ENCODE results near the gene CCDC18.
"Not testable (repeated sequence)": the region's sequence is repeated elsewhere in the genome, so short reads cannot be mapped to it uniquely, and the experiment has no call there.

CCDC18 gene

GRCh38 chr1:93178418-93178817 lies 2.1 kb upstream of the CCDC18 start:
- DNase-seq, result no peak

GRCh38 chr1:93179886-93180722 lies 420 bp upstream of the CCDC18 start, which contains the start of gene TMED5:
TSS of gene TMED5 (minus strand) at chr1:93180413. CDS start at chr1:93180242, 171 bp downstream.
- DNase-seq, result peak; percentile 97

DNA sequence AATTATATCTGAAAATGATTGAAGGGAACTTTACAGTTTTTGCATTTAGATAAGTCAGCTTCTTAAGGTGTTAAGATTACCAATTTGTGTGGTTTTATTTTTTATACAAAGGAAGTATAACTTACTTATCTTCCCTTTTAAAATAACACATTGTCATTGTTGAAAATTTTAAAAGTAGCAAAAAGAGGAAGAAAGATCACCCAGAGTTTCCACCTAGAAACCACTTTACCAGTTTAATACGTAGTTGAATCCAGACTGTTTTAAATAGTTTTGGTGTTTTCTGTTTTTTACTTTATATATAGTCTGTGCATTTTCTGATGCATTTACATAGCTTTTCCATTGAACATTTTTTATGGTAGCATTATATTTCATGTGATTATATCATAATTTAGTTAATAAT lies 6.1 kb downstream of the CCDC18 start:
- no peak for DNase-seq

DNA sequence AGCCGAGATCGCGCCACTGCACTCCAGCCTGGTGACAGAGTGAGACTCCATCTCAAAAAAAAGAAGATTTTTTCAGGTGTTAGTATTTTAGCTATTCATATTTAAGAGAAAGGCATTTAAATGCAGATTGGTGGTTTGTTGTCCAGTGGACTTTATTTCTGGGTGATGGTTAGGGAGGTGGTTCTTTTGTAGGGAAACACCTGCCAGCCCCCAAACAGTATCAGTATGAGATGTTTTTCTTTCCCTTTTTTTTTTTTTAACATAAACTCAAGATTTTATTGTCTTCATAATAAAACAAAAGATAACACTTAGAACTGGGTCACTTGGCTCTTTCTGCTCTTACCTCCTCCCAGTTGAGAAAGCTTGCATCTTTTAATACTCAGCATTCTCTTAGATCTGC lies 9.9 kb downstream of the CCDC18 start:
- DNase-seq, result no peak

DNA sequence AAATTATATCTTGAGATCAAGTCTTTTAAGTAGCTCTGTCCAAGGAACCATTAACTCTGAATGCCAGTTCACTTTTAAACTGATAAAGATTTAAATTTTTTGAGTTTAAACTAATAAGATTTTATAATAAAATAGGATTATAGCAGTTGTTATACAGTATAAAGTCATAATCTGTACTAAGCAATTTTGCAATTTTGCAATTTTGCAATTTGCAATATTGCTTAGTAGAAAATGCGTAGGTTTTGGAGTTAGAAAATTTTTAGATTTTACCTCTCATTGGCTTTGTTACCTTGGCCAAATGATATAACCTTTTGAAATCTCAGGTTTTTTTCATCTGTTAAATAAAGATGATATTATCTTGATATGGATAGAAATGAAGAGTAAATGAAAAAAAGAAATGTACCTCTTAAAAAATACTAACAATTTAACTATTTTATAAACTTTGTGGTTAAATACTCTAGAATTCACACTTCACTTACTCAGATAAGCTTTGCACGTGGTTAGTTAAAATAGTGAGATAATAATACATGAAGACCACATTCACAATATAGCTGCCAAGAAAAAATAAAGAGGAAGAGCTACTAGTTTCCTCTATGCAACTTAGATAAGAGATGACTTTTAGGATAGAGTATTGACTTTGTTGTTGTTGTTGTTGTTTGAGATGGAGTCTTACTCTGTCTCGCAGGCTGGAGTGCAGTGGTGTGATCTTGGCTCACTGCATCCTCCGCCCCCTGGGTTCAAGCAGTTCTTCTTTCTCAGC lies 13.9 kb downstream of the CCDC18 start:
- no peak for DNase-seq

GRCh38 chr1:93196591-93196990 lies 16.1 kb downstream of the CCDC18 start:
- no peak for DNase-seq

DNA sequence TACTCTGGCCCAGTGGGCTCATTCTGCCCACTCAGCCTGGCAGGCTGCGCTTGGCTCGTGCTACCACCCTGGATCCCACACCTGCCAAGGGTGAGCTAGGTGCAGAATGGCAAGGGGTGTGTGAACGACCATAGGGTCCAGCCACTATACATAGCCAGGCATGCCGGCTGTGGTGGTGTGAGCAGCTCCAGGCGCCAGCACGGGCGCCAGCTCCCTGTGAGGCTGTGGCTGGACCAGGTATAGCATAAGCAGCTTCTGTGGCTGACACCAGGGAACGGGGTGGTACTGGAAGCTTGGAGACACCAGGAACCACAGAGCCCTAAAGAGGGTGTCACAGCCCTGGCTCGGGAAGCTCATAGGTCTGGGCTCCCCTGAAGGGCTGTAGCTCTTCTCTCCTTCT lies 18.6 kb downstream of the CCDC18 start:
- no peak for DNase-seq

- DNase-seq, result no peak
Observed at GRCh38 chr1:93200086-93200620, 19.6 kb downstream of the CCDC18 start.

GRCh38 chr1:93200714-93201113 lies 20.2 kb downstream of the CCDC18 start:
- no peak for DNase-seq

DNA sequence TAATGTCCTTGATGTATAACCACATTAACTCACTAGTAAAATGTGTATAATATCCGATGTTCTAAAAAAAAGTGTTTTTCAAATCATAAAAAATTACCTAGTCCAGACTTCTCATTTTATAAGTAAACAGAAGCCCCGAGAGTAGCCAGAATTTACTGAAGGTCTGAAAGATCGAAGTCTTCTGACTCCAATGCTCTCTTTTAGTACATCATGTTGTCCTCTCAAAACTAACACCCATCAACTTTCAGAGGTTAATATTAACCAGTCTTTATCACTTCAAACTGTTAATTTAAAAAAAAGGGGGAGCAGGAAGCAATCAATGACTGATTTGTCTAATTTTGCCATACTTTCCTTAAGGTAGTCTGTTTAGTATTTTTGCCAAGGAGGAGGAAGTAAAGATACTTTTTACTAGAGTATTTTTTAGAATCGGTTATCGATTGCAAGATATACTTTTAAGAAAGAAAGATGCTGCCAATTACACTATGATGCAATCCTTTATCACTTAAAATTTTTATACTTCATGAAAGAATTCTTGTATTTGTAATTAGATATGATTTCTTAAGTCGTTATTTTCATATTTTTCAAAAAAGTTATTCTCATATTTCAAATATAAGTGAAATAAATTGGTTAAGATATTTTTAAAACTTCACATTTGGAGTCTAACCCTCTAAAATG lies 25.5 kb downstream of the CCDC18 start:
- no peak for DNase-seq

- DNase-seq, result no peak
Observed at GRCh38 chr1:93206567-93206954, 26.0 kb downstream of the CCDC18 start.

GRCh38 chr1:93207211-93207610 lies 26.7 kb downstream of the CCDC18 start:
- DNase-seq, result no peak

DNA sequence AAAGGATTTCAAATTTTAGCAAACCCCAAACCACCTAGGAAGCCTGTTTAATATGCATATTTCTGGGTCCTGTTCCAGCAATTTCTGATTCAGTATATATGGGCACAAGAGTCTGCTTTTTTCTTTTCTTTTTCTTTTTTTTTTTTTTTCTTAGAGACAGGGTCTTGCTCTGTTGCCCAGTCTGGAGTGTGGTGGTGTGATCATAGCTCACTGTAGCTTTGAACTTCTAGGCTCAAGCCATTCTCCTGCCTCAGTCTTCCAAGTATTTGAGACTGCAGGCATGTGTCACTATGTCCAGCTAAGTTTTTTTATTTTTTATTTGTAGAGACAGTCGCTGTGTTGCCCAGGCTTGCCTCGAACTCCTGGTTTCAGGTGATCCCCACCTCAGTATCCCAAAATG lies 34.8 kb downstream of the CCDC18 start:
- DNase-seq, result no peak

- no peak for DNase-seq
Observed at GRCh38 chr1:93219443-93219842, 38.9 kb downstream of the CCDC18 start.

GRCh38 chr1:93220716-93221115 lies 40.2 kb downstream of the CCDC18 start:
- not testable (repeated sequence) for DNase-seq

DNA sequence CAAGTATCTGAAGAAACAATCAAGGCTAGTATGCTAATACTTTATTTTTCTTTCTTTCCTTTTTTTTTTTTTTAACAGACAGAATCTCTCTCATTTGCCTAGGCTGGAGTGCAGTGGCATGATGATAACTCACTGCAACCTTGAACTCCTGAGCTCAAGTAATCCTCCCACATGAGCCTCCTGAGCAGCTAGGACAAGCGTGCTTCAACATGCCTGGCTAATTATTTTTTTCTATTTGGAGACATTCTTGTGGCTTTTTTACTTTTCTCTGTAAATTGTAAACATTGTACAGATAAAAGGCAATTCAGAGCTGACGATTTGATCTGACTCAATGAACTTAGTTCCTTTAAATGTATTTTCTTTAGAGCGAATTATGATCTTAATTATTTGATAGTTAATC lies 41.4 kb downstream of the CCDC18 start:
- DNase-seq, result no peak

GRCh38 chr1:93223023-93223675 lies 42.6 kb downstream of the CCDC18 start:
- no peak for DNase-seq

DNA sequence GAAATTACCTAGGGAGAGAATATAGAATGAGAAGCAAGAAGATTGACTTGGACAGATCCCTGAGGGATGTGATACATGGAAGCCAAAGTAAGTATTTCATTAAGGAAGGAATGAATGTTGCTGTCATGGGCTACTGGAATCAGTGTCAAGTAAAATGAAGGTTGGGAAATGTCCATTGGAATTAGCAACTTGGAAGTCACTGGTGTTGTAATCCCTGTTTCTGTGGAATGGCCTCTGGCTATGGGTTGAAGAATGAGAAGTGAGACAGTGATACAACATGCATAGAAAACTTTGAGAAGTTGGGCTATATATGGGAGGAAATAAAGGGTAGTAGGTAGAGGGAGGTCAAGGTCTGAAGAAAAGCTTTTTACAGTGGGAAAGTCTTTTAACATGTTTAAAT lies 54.7 kb downstream of the CCDC18 start:
- DNase-seq, result no peak

- no peak for DNase-seq
Observed at GRCh38 chr1:93237021-93237420, 56.5 kb downstream of the CCDC18 start.

DNA sequence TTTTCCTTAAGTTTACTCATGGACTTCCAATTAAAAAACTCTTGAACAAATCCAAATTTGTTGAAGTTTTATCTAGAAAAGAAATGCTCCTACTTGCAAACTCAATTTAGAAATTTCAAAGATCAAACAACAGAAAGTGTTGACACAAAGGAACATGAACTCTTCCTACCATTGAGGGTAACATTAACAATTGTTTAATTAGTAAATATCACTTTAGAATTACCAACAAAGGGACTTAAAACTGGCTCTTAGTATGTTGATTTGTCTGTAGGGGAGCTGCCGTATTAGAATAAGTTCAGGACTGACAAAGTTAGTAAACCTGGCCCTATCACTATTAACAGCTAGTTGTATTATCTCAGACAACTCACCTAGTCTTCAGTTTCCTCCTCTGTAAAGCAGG lies 57.9 kb downstream of the CCDC18 start:
- no peak for DNase-seq

- DNase-seq, result no peak
Observed at GRCh38 chr1:93239863-93240262, 59.3 kb downstream of the CCDC18 start.

- DNase-seq, result not testable (repeated sequence)
Observed at GRCh38 chr1:93243233-93243632, 62.7 kb downstream of the CCDC18 start.

All from NCI-H2029 treated with DMSO at 0.1 percent for 48 hours (cell line).